Lower leg skin (tissue), 4 donors: ENCODE data around the gene NAV2. TPM values are rescaled to one million over a fixed set of nuclear protein-coding genes. Genes with fewer than 3 reads are reported as not detected.

Experiments
- DNase-seq, 2 donors: peaks; one replicate each; pipeline ENCODE4 v3.0.0-alpha.2; 2019; ENCODE audit warnings: low spot score in 2 of 2
- H3K4me3 ChIP-seq: fragments of 200-600 bp; sonication (generic); 2 replicates; pipeline ENCODE4 v1.5.1; 2017; ENCODE audit warnings: mild to moderate bottlenecking, low read depth; ENCODE audit not compliant: poor library complexity, severe bottlenecking
- POLR2A ChIP-seq, 2 donors: fragments of 450-650 bp; IDR thresholded peaks; one replicate each; pipeline ENCODE4 v1.6.1; 2016 to 2017; ENCODE audit warnings: antibody characterized with exemption in 2 of 2, mild to moderate bottlenecking in 1 of 2, moderate library complexity in 1 of 2
- WGBS, 2 donors: methylation state at CpG; one replicate each; pipeline ENCODE4 v1.1.5; 2018; 5-methylcytosine and 5-hydroxymethylcytosine counted together
- intact Hi-C: fragments of 100-400 bp; cut with DNase I; formaldehyde crosslinking; loops from one replicate; pipeline ENCODE4 v1.15.0; 2023; ENCODE audit warnings: low total_unique reads
- total RNA-seq, 4 donors: library from RNA; depleted of rRNA; stranded (reverse); fragments of >200 nt; gene quantifications; one replicate each; pipeline ENCODE4 v1.1.0, GENCODE V29; 2016
- TF ChIP-seq, protein P1 (sequence below), 3 donors: fragments of 450-650 bp; IDR thresholded peaks; one replicate each; pipeline ENCODE4 v1.5.1; 2016; ENCODE audit warnings: antibody characterized with exemption in 3 of 3, mild to moderate bottlenecking in 3 of 3, moderate library complexity in 2 of 3

The NAV2 gene
- total RNA-seq, 4 donors from 2014 or later, result 5.8 to 30.7 (median 21.0) TPM

DNA sequence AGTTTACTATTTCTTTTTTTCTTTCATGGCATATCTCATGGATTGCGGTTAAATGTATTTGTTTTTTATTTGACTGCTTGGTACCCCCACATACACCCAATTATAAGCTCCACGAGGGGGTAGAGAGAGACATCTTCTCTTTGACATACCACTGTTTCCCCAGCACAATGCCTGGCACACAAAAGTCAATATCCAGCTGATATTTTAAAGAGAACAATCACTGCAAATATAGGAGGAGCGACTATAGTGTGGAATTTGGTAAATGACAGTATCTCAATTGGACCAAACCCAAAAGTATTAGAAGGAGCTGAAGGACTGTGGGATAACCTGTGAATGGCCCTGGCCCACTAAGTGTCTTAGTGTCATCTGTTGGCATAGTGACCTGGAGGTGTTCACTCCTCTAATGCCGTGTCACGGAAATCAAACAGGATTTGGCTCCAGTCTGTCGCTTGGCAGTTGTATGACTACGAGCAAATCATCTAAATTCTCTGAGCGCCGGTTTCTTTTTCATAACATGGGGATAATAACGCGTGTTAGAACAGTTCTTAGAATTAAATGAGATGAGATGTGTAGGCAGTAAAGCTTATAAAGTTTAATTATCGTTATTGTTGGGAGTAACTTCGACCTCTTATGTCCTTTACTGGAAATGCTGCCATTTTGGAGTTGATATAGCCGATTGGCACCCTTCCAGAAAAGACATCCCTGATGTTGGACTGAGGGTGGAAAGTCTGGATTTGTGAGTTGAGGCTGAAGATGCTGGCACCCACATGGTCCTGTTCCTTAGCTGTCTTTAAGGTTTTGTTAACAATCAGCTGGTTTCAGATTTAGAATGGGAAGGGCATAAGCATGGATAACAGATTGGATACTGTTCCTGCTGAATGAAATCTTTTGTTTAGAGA is 303.1 kb downstream of the NAV2 start:
- H3K4me3 ChIP-seq, result no peak overlapping the region
- 60 to 66% methylated on average over 14 of the region's 14 CpGs for WGBS, 2 donors

DNA sequence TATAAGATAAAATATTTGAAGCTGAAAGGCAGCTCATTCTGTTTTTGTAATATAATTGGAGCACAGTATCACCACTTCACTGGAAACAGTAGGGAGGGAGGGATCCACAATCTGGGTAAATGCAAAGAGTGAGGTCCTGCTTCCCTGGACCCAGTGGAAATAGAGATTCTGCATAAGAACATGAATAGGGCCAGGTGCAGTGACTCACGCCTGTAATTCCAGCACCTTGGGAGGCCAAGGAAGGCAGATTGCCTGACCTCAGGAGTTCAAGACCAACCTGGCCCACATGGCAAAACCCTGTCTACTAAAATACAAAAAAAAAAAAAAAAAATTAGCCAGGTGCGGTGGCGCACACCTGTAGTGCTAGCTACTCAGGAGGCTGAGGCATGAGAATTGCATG is 303.9 kb downstream of the NAV2 start:
- intact Hi-C loops, result no loop called here
- TF ChIP-seq POLR2A (IDR thresholded peaks at IDR 0.05), result no peak
- WGBS, 2 donors, result 65 to 81% methylated on average over 3 of the region's 3 CpGs

More for the DNA sequence above, 303.1 kb downstream of the NAV2 start:
- intact Hi-C loops, result no loop called here
- TF ChIP-seq, protein P1, sequence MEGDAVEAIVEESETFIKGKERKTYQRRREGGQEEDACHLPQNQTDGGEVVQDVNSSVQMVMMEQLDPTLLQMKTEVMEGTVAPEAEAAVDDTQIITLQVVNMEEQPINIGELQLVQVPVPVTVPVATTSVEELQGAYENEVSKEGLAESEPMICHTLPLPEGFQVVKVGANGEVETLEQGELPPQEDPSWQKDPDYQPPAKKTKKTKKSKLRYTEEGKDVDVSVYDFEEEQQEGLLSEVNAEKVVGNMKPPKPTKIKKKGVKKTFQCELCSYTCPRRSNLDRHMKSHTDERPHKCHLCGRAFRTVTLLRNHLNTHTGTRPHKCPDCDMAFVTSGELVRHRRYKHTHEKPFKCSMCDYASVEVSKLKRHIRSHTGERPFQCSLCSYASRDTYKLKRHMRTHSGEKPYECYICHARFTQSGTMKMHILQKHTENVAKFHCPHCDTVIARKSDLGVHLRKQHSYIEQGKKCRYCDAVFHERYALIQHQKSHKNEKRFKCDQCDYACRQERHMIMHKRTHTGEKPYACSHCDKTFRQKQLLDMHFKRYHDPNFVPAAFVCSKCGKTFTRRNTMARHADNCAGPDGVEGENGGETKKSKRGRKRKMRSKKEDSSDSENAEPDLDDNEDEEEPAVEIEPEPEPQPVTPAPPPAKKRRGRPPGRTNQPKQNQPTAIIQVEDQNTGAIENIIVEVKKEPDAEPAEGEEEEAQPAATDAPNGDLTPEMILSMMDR (IDR thresholded peaks at IDR 0.05), result no peak
- TF ChIP-seq POLR2A (IDR thresholded peaks at IDR 0.05), result no peak
- DNase-seq, result no peak

GRCh38 chr11:20017320-20017719 is 304.7 kb downstream of the NAV2 start:
- H3K4me3 ChIP-seq, result no peak overlapping the region
- DNase-seq, result no peak
- TF ChIP-seq, protein P1 (IDR thresholded peaks at IDR 0.05), result no peak
- no peak for TF ChIP-seq POLR2A (IDR thresholded peaks at IDR 0.05)
- WGBS, 2 donors, result 94 to 96% methylated on average over 4 of the region's 4 CpGs
- intact Hi-C loops, result no loop called here

More for the DNA sequence above, 303.9 kb downstream of the NAV2 start:
- no peak for DNase-seq
- H3K4me3 ChIP-seq, result no peak overlapping the region

- TF ChIP-seq, protein P1 (IDR thresholded peaks at IDR 0.05), result no peak
- TF ChIP-seq POLR2A (IDR thresholded peaks at IDR 0.05), result no peak
- no peak for DNase-seq
- intact Hi-C loops, result no loop called here
- H3K4me3 ChIP-seq, result no peak overlapping the region
- 61 to 64% methylated on average over 3 of the region's 3 CpGs for WGBS, 2 donors
Observed at GRCh38 chr11:20020198-20020597, 307.6 kb downstream of the NAV2 start.

DNA sequence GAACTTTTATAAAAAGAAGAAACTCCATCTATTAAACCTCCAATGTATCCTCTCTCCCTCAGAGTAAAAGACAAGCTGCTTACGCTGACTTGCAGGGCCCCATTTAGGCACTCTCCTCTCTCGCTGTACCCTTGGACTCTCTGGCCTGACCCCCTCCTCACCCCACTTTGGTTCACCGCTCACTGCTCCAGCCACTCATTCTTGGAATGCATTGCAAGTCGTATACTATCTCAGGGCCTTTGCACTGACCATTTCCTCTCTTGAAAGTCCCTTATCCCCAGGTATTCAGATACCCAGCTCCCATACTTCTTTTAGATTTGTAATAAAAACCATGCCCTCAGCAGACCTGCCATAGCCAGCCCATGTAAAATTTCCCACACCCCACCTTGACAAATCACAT is 308.1 kb downstream of the NAV2 start:
- no peak overlapping the region for H3K4me3 ChIP-seq
- no peak for DNase-seq
- TF ChIP-seq, protein P1 (IDR thresholded peaks at IDR 0.05), result no peak
- TF ChIP-seq POLR2A (IDR thresholded peaks at IDR 0.05), result no peak
- 93% methylated on average over 4 of the region's 4 CpGs for WGBS, 2 donors
- intact Hi-C loops, result no loop called here

DNA sequence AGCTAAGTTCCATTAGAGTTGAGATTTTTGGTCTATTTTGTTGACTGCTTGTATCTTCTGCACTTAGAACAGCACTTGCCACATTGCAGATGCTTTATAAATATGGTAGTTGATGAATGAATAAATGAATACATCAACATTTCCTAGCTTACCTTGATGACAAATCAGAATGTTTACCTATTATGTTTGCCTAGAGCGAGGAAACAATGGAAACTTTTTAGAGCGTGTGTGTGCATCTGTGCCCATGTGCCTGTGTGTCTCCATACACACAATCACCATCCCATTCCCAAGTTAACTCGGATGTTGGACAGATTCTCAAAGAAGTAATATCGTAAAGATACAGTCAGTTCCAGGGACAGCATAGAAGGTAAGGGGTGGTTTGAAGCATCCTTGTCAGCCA is 308.6 kb downstream of the NAV2 start:
- DNase-seq, result no peak
- intact Hi-C loops, result no loop called here
- 90 to 94% methylated on average over 4 of the region's 4 CpGs for WGBS, 2 donors
- H3K4me3 ChIP-seq, result no peak overlapping the region
- TF ChIP-seq, protein P1 (IDR thresholded peaks at IDR 0.05), result no peak
- no peak for TF ChIP-seq POLR2A (IDR thresholded peaks at IDR 0.05)
